ENCODE data around the gene ZNF672.
"Not testable (repeated sequence)": the region's sequence is repeated elsewhere in the genome, so short reads cannot be mapped to it uniquely, and the experiment has no call there.

The ZNF672 gene

DNA sequence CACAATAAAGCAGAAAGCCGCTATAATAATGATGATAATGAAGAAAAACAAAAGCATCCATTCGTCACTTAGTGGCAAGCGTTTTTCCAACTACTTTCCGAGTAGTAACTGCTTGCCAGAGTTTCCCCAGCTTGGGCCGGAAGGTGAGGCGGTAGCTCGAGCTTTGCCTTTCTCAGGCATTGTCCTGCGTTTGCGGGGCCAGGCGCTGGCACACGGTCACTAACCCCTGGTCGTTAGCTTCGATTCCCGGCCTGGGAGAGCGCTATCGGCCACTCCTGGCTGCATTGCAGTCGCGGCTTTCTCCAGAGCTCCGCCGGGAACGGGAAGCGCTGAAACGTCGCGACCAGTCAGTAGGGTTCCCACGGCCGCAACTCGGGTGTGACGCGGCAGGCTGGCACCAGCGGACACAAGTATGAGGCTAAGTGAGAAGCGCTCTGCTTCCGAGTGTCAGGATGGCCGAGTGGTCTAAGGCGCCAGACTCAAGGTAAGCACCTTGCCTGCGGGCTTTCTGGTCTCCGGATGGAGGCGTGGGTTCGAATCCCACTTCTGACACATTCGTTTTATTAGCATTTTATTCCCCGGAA, 35.5 kb downstream of the ZNF672 start:
- Mint-ChIP-seq H3K27ac (peak overlapping the region; percentile 99), H3K4me3 (peak overlapping the region; percentile 94), H3K4me1 (peaks cover 34% of the 10 kb centered on the region), H3K9me3 (no peaks in the 10 kb centered on the region), H3K36me3 (no peaks in the 10 kb centered on the region), H3K27me3 (peaks cover 3% of the 10 kb centered on the region)

DNA sequence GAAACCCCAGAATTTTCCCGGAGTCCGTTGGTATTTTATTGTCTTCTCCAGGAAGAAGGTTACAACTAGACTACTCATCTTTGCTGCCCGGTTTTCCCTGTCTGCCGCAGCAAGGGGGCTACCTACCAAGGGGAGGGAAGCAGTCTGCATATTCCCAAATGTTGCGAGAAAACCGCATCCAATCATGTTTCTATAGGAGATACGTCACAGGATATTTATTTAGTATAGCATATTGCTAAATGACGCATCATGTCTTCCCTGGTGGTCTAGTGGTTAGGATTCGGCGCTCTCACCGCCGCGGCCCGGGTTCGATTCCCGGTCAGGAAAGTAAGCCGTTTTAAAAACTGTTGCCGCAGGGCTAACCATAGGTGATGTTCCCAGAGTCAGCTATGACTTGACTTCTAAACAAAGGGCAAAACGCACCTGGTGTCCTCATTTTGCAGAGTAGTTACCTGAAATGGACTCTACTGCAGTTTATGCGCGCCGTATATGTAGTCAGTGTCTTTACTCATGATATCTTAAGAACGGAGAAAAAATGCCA, 36.0 kb downstream of the ZNF672 start:
- Mint-ChIP-seq H3K4me3 (peak overlapping the region; percentile 94), H3K27ac (peak overlapping the region; percentile 99), H3K9me3 (no peaks in the 10 kb centered on the region), H3K36me3 (no peaks in the 10 kb centered on the region), H3K4me1 (peaks cover 34% of the 10 kb centered on the region), H3K27me3 (peaks cover 3% of the 10 kb centered on the region)

DNA sequence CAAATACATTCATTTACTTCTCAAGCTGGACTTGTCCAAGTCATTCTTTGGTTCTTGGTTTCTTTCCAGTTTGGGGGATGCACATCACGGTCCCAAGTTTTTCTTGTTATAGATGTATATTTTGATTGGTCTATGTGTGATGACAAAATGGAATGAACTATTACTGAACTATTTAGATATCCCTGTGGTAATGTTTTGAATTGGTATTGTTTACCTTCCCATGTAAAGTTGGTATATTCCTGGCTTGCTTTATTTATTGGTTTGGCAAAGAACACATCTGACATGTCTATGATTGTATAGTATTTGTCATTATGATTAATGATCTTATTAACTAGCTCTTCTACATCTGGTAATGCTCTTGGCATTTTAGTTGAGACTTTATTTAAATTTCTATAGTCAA, 43.2 kb downstream of the ZNF672 start:
- H3K9me3 Mint-ChIP-seq, result no peaks in the 10 kb centered on the region
- no peaks in the 10 kb centered on the region for H3K36me3 Mint-ChIP-seq
- no peak overlapping the region for H3K27ac Mint-ChIP-seq
- H3K27me3 Mint-ChIP-seq, result no peaks in the 10 kb centered on the region
- H3K4me3 Mint-ChIP-seq, result no peak overlapping the region
- H3K4me1 Mint-ChIP-seq, result peaks cover 6% of the 10 kb centered on the region

DNA sequence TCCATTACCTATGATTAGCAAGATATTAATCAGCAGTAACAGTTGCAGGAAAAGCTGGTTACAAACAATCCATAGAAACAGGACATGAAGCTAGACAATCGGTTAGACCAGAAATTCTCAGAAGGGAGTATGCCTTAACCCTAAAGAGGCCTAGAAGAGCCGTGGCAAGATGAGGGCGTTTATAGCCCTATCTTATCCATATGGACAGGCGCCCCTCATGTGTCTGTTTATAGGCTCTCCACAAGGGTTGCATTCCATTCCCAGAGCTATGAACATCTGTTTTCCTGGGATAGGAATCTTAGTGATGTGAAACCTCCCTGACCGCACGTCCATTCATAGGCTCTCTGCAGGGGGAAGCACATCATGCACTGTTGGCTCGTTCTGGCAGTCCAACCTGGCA, 44.4 kb downstream of the ZNF672 start:
- not testable (repeated sequence) for H3K4me1 Mint-ChIP-seq, H3K9me3 Mint-ChIP-seq, H3K36me3 Mint-ChIP-seq, H3K27me3 Mint-ChIP-seq, H3K27ac Mint-ChIP-seq, H3K4me3 Mint-ChIP-seq

DNA sequence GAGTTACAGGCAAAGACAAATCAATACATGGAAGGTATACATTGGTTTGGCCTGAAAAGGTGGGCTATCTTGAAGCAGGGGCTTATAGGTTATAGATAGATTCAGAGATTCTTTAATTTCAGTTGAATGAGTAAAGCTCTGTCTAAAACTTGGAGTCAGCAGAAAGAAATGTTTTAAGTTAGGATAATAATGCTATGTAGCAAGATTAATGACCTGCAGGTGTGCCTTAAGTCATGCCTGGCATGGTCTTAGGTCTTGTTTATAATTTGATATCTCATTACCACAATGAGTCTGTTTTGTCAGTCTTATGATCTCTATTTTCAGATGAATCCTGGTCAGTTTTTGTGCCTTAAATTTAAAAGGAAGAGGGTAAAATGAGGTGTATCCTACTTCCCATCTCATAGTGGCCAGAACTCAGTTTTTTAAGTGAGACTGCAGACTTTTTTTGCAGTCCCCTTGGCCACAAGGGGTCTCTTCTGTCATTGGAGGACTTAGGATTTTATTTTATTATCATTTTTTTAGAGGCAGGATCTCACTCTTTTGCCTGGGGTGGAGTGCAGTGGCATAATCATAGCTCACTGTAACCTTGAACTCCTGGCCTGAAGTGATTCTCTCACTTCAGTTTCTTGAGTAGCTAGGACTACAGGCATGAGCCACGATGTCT, 46.7 kb downstream of the ZNF672 start:
- Mint-ChIP-seq H3K27me3 (no peaks in the 10 kb centered on the region), H3K4me3 (no peak overlapping the region), H3K4me1 (no peaks in the 10 kb centered on the region), H3K36me3 (no peaks in the 10 kb centered on the region), H3K9me3 (no peaks in the 10 kb centered on the region), H3K27ac (no peak overlapping the region)

DNA sequence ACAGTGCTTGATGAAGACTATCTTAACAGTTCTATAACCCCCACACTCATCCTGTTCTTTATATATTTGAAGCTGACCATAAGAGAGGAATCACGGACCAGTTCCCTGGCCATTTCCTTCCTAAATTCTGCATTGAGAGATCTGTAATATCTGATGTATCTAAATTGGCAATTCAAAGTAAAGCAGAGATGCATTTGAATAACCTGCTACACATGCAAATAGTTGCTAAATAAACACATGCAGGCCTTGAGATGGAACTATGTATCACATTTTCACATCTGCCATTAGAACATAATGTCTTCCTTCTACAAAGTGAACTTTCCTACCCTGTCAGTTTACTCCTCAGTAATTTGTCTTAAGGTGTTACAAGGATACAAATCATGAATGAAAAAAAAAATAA, 47.6 kb downstream of the ZNF672 start:
- Mint-ChIP-seq H3K36me3 (no peaks in the 10 kb centered on the region), H3K9me3 (no peaks in the 10 kb centered on the region), H3K4me1 (no peaks in the 10 kb centered on the region), H3K27ac (no peak overlapping the region), H3K4me3 (no peak overlapping the region), H3K27me3 (no peaks in the 10 kb centered on the region)

DNA sequence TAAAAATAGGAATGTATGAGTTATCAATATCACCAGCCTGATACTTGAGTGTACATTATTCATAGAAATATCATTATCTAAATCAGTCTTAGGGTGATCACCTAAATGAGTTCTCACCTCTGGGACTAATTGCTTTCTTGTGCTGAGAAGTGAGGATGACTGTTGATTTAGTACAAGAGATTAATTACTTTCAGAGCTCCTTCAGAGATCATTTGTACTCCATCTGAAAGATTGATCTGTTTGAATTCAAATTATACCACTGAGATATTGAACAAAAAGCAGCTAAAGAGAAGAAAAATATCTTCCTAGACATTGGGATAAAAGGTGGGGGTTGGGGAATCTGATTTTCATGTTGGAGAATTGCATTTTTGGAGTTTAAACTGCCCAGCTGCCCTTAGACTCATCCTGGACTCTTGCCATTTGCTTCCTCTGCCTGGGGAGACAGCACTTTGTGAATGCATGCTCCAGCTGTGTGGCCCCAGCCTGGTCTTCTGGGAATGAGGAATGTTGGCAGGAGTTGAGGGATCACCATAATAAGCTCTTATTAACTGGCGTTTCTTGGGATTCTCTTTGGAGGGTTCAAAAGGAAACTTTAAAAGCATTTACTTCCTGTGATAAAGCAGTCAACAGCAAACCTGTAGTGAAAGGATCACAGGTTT, 48.3 kb downstream of the ZNF672 start:
- H3K27ac Mint-ChIP-seq, result no peak overlapping the region
- no peaks in the 10 kb centered on the region for H3K36me3 Mint-ChIP-seq
- H3K4me1 Mint-ChIP-seq, result no peaks in the 10 kb centered on the region
- H3K4me3 Mint-ChIP-seq, result no peak overlapping the region
- no peaks in the 10 kb centered on the region for H3K9me3 Mint-ChIP-seq
- H3K27me3 Mint-ChIP-seq, result no peaks in the 10 kb centered on the region

DNA sequence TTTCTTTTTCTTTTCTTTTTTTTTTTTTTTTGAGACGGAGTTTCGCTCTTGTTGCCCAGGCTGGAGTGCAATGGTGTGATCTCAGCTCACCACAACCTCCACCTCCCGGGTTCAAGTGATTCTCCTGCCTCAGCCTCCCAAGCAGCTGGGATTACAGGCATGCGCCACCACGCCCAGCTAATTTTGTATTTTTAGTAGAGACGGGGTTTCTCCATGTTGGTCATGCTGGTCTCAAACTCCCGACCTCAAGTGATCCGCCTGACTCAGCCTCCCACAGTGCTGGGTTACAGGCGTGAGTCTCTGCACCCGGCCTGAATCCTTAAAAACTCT, 51.9 kb downstream of the ZNF672 start:
- H3K4me3 Mint-ChIP-seq, H3K27ac Mint-ChIP-seq, H3K9me3 Mint-ChIP-seq, H3K36me3 Mint-ChIP-seq, H3K4me1 Mint-ChIP-seq, H3K27me3 Mint-ChIP-seq: not testable (repeated sequence)

DNA sequence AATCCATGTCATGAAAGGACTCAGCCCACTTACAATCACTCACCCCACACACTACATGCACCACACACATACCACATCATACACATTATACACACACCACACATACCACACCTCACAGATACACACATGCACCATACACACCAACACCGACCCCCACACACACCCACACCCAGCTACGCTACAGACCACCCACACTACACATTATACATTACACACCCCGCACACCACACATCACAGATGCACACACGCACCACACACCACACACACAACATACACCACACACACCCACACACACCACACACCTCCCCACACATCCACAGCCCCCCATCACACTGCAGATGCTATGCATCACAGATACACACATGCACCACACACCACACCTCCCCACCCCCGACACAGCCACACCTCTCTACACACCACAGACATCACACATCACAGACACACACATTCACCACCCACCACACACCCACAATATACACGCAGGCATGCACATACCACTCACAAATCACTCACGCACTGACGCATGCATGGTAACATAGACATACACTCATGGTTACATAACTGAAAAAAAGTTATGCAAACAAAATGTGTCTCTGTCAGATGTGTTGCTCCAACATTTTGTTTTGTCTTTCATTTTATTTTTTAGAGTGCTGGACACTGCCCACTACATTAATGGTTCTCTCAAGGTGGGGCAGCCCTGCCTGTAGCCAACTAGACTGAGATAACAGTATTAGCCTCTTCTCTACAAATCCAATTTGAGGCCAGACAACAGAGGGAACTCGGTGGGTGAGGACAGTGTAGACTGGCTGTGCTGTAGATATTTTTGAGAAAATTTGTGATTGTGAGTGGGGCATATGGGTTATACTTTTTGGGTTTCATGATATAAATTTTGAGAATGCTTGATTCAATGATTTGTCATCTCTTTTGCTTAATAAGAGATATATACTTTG, 52.8 kb downstream of the ZNF672 start:
- no peak overlapping the region for H3K4me3 Mint-ChIP-seq
- H3K4me1 Mint-ChIP-seq, result no peaks in the 10 kb centered on the region
- H3K27ac Mint-ChIP-seq, result no peak overlapping the region
- no peaks in the 10 kb centered on the region for H3K36me3 Mint-ChIP-seq
- H3K27me3 Mint-ChIP-seq, result no peaks in the 10 kb centered on the region
- no peaks in the 10 kb centered on the region for H3K9me3 Mint-ChIP-seq

DNA sequence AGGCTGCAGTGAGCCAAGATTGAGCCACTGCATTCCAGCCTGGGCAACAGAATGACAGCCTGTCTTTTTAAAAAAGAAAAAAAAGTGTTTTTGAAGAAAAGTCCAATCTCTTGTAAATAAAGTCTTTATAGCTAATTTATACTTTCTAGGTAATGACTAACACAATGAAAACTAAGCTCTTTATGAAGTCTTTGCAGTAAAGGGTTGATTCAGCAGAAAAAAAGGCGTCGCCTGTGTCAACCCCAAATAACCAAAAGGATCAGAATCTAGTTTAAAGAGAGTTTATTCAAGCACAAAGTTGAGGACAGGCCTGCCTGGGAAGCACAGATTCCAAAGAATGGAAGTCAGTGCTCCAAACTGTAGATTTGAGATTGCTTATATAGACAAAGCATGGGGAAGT, 53.7 kb downstream of the ZNF672 start:
- Mint-ChIP-seq H3K4me3 (no peak overlapping the region), H3K9me3 (no peaks in the 10 kb centered on the region), H3K36me3 (no peaks in the 10 kb centered on the region), H3K4me1 (no peaks in the 10 kb centered on the region), H3K27ac (no peak overlapping the region), H3K27me3 (no peaks in the 10 kb centered on the region)

DNA sequence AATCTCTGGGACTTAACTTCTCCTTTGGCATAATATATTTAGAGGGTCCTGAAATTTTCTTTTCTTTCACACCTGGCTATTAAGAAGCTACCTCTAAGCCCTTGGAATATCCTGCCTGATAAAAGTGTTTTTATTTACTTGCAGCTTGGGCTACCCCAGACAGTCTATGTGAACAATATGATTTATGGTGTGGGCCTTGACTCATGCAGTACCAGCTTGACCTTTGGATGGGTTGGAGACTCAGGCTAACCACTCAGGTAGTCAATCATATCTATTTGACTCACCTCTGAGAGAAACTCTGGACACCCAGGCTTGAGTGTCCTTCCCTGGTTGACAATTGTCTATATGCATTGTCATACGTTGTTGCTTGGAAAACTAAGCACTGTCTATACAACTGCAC, 54.6 kb downstream of the ZNF672 start:
- no peak overlapping the region for H3K27ac Mint-ChIP-seq
- H3K27me3 Mint-ChIP-seq, result peaks cover 2% of the 10 kb centered on the region
- no peaks in the 10 kb centered on the region for H3K9me3 Mint-ChIP-seq
- no peaks in the 10 kb centered on the region for H3K36me3 Mint-ChIP-seq
- no peaks in the 10 kb centered on the region for H3K4me1 Mint-ChIP-seq
- H3K4me3 Mint-ChIP-seq, result no peak overlapping the region

DNA sequence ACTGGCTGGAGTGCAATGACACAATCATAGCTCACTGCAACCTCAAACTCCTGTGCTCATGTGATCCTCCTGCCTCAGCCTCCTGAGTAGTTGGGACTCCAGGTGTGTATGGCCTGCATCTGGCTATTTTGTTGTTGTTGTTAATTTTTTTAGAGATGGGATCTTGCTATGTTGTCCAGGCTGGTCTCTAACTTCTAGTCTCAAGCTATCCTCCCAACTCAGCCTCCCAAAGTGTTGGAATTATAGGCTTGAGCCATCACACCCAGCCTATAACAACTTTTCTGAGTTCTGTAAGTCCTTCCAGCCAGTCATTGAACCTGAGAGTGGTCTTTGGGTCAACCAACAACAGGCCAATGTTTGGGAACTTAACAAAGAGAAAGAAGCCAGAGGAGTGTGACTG, 56.8 kb downstream of the ZNF672 start:
- Mint-ChIP-seq H3K27me3 (peaks cover 5% of the 10 kb centered on the region), H3K27ac (no peak overlapping the region), H3K4me1 (no peaks in the 10 kb centered on the region), H3K9me3 (no peaks in the 10 kb centered on the region), H3K36me3 (no peaks in the 10 kb centered on the region), H3K4me3 (no peak overlapping the region)

DNA sequence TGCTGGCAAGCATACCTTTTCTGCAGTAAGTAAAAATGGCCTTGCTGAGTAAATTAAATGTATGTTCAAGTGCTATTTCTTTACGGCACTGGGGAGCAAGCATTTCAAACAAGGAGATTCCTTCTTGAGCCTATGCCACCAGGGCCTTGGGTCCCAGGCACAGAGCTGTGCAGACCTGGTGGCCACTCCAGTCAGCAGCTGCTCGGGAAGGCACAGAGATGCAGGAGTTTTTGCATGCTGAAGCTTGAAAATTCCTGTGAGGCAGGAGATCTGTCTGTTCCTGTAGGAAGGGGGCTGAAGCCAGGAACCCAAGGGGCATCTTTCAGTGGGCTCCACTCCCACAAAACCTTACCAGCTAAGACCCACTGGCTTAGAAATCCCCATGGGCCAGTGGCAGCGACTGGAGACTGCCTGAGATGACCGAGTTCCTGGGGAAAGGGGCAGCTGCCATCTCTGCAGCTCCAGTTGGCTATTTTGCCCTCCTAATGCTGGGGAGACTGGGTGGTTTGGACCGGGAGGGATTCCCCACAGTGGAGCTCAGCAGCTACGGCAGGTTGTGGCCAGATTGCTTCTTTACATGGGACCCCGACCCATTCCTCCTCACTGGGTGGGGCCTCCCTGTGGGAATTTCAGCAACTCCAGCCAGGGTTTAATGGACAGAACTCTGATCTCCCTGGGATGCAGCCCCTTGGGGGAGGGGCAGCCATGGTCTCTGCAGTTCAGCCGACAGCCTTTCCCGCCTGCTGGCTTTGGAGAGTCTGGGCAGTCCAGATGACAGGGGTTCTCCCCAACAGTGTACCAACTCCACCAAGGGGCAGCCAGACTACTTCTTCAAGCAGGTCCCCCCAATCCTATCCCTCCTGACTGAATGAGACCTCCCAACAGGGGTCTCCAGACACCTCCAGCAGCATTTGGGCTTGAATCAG, 59.7 kb downstream of the ZNF672 start:
- Mint-ChIP-seq H3K9me3 (no peaks in the 10 kb centered on the region), H3K27me3 (peaks cover 5% of the 10 kb centered on the region), H3K36me3 (no peaks in the 10 kb centered on the region), H3K4me1 (no peaks in the 10 kb centered on the region), H3K4me3 (no peak overlapping the region), H3K27ac (no peak overlapping the region)

Data from activated naive CD4-positive, alpha-beta T cell treated with anti-CD3 and anti-CD28 coated beads, Interleukin-2, amount 50 U/mL, for 24 hours (primary cell).